ENCODE measurements around the gene SORBS2. TPM values are rescaled to one million over a fixed set of nuclear protein-coding genes. Genes with fewer than 3 reads are reported as not detected.
A peak's percentile ranks its signal among the peaks of the same experiment; 100 is the strongest.

SORBS2 gene
- total and polyA plus RNA-seq, 7 experiments from 2014 or later: 0.21 to 1.4 TPM; not detected in 5

DNA sequence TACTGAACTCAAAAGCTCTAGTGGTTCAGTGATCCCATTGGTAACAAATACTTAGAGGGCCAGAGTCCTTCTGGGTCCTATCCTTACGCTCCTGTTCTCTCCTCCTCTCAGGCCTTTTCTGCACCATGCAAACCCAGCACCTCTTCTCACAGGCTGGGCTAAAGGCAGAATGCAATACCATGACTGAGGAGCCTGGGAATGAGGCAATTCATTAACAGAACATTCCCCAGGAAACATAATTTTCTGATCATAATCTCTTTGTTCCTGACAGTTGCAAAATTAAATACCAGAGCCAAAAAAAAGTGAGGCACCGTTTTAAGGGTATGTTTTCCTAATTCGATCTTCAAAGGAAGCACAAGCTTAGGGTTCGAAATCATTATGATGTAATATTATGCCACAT lies 9.0 kb downstream of the SORBS2 start:
- H3K27ac ChIP-seq (ENCODE audit: low read depth, low read length): no peak overlapping the region
- ATAC-seq (no peak), DNase-seq (no peak)
- Mint-ChIP-seq H3K27ac (no peak overlapping the region), H3K36me3 (peaks cover 0 to 6% (median 0%) of the 10 kb centered on the region in 5 donors), H3K27me3 (peaks cover 0 to 3% (median 0%) of the 10 kb centered on the region in 5 donors), H3K9me3 (peaks cover 0 to 17% (median 0%) of the 10 kb centered on the region in 11 donors), H3K4me1 (no peaks in the 10 kb centered on the region), H3K4me3 (no peak overlapping the region)
- no peaks in the 10 kb centered on the region for H3K9me3 ChIP-seq (ENCODE audit: control insufficient read depth in 2 of 3, low read length in 3 of 3)
- intact Hi-C loops (cut with micrococcal nuclease): no loop called here
- H3K4me1 ChIP-seq (ENCODE audit: control insufficient read depth in 2 of 2, insufficient read depth in 2 of 2, low read length in 2 of 2): no peaks in the 10 kb centered on the region
- POLR2A ChIA-PET: no interaction called here
- H3K27me3 ChIP-seq (ENCODE audit: control insufficient read depth in 2 of 2, insufficient read depth in 2 of 2, low read length in 2 of 2): no peaks in the 10 kb centered on the region
- H3K36me3 ChIP-seq (ENCODE audit: control insufficient read depth in 2 of 3, insufficient read depth in 3 of 3, low read length in 3 of 3): no peaks in the 10 kb centered on the region
- CTCF ChIA-PET: no interaction called here
- H3K4me3 ChIP-seq (ENCODE audit: low read length): no peak overlapping the region

DNA sequence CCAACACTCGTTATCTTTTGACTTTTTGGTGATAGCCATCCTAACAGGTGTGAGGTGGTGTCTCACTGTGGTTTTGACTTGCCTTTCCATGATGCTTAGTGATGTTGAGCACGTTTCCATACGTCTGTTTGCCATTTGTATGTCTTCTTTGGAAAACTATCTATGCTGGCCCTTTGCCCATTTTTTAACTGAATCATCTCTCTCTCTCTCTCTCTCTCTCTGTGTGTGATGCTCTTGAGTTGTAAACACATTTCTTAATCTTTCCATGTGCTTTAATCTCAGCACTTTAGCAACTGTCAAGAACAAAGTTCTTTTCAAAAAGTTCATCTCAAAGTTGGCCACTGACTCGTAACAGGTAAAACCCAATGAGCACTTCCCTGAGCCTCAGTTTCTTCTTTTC lies 10.5 kb downstream of the SORBS2 start:
- Histone ChIP-seq H3K27ac (ENCODE audit: low read depth, low read length) (no peak overlapping the region), H3K4me1 (ENCODE audit: control insufficient read depth in 2 of 2, insufficient read depth in 2 of 2, low read length in 2 of 2) (no peaks in the 10 kb centered on the region), H3K4me3 (ENCODE audit: low read length) (no peak overlapping the region), H3K9me3 (ENCODE audit: control insufficient read depth in 2 of 3, low read length in 3 of 3) (no peaks in the 10 kb centered on the region), H3K36me3 (ENCODE audit: control insufficient read depth in 2 of 3, insufficient read depth in 3 of 3, low read length in 3 of 3) (no peaks in the 10 kb centered on the region), H3K27me3 (ENCODE audit: control insufficient read depth in 2 of 2, insufficient read depth in 2 of 2, low read length in 2 of 2) (no peaks in the 10 kb centered on the region)
- no peak overlapping the region for H3K4me3 Mint-ChIP-seq
- POLR2A ChIA-PET: no interaction called here
- DNase-seq (no peak), ATAC-seq (no peak)
- peaks cover 0 to 6% (median 0%) of the 10 kb centered on the region in 5 donors for H3K36me3 Mint-ChIP-seq
- H3K4me1 Mint-ChIP-seq: peaks cover 0 to 2% (median 0%) of the 10 kb centered on the region in 7 donors
- intact Hi-C loops (cut with micrococcal nuclease): no loop called here
- H3K9me3 Mint-ChIP-seq: peaks cover 0 to 17% (median 0%) of the 10 kb centered on the region in 11 donors
- CTCF ChIA-PET: no interaction called here
- H3K27ac Mint-ChIP-seq: no peak overlapping the region
- peaks cover 0 to 8% (median 6%) of the 10 kb centered on the region in 5 donors for H3K27me3 Mint-ChIP-seq

- Histone ChIP-seq H3K27ac (ENCODE audit: low read depth, low read length) (no peak overlapping the region), H3K27me3 (ENCODE audit: control insufficient read depth in 2 of 2, insufficient read depth in 2 of 2, low read length in 2 of 2) (no peaks in the 10 kb centered on the region), H3K4me3 (ENCODE audit: low read length) (no peak overlapping the region), H3K36me3 (ENCODE audit: control insufficient read depth in 2 of 3, insufficient read depth in 3 of 3, low read length in 3 of 3) (no peaks in the 10 kb centered on the region), H3K4me1 (ENCODE audit: control insufficient read depth in 2 of 2, insufficient read depth in 2 of 2, low read length in 2 of 2) (no peaks in the 10 kb centered on the region), H3K9me3 (ENCODE audit: control insufficient read depth in 2 of 3, low read length in 3 of 3) (no peaks in the 10 kb centered on the region)
- Mint-ChIP-seq H3K4me3 (no peak overlapping the region), H3K36me3 (peaks cover 0 to 6% (median 0%) of the 10 kb centered on the region in 5 donors), H3K27ac (no peak overlapping the region), H3K9me3 (peaks cover 0 to 17% (median 0%) of the 10 kb centered on the region in 11 donors), H3K27me3 (peaks cover 0 to 15% (median 10%) of the 10 kb centered on the region in 5 donors), H3K4me1 (peaks cover 0 to 2% (median 0%) of the 10 kb centered on the region in 7 donors)
- ATAC-seq (no peak), DNase-seq (no peak)
- POLR2A ChIA-PET: no interaction called here
- intact Hi-C loops (cut with micrococcal nuclease): no loop called here
- CTCF ChIA-PET: no interaction called here
Measured at GRCh38 chr4:185800266-185800945, 11.6 kb downstream of the SORBS2 start.

- H3K27ac ChIP-seq (ENCODE audit: low read depth, low read length): no peak overlapping the region
- no peaks in the 10 kb centered on the region for H3K4me1 ChIP-seq (ENCODE audit: control insufficient read depth in 2 of 2, insufficient read depth in 2 of 2, low read length in 2 of 2)
- peaks cover 0 to 2% (median 0%) of the 10 kb centered on the region in 7 donors for H3K4me1 Mint-ChIP-seq
- no peak for ATAC-seq
- ChIA-PET POLR2A (no interaction called here), CTCF (no interaction called here)
- H3K27me3 ChIP-seq (ENCODE audit: control insufficient read depth in 2 of 2, insufficient read depth in 2 of 2, low read length in 2 of 2): no peaks in the 10 kb centered on the region
- peaks cover 0 to 6% (median 0%) of the 10 kb centered on the region in 5 donors for H3K36me3 Mint-ChIP-seq
- H3K27me3 Mint-ChIP-seq: peaks cover 0 to 19% (median 12%) of the 10 kb centered on the region in 5 donors
- H3K4me3 Mint-ChIP-seq: no peak overlapping the region
- no peak for DNase-seq
- no peaks in the 10 kb centered on the region for H3K9me3 ChIP-seq (ENCODE audit: control insufficient read depth in 2 of 3, low read length in 3 of 3)
- H3K4me3 ChIP-seq (ENCODE audit: low read length): no peak overlapping the region
- H3K27ac Mint-ChIP-seq: no peak overlapping the region
- intact Hi-C loops (cut with micrococcal nuclease): no loop called here
- peaks cover 0 to 17% (median 0%) of the 10 kb centered on the region in 11 donors for H3K9me3 Mint-ChIP-seq
- H3K36me3 ChIP-seq (ENCODE audit: control insufficient read depth in 2 of 3, insufficient read depth in 3 of 3, low read length in 3 of 3): no peaks in the 10 kb centered on the region
Measured at GRCh38 chr4:185799442-185799841, 12.6 kb downstream of the SORBS2 start.

DNA sequence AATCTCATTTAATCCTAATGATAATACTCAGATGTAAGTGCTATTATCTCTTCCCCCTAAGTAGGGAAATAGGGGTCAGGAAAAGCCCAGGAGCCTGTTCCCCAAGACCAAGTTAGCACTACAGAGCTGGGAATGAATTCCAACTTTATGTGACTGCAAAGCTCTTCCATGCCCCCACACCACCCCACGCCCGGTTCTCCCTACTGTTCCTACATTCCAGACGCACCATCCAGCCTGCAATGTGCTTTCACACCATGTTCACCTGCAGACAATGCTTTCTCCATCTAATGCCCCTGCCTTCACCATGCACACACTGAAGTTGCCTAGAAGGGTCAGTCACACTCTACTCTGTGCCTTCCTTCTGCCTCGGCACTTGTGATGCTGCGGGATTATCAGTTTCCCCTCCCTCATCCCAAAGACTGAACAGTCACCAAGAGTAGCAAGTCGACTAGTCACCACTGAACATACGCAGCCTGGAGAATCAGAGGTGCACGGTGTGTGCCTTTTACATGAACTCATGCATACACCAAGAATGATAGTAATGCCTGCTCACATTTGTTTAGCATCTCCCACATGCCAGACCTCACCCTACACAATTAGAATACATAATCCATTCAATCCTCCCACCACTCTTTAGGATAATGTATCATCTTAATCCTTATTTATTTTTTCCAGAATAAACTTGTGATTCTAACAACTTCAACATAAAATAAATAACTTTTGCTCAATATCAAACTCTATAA lies 14.2 kb downstream of the SORBS2 start:
- ChIA-PET POLR2A (no interaction called here), CTCF (no interaction called here)
- no peak for DNase-seq
- intact Hi-C loops (cut with micrococcal nuclease): no loop called here
- H3K27ac ChIP-seq (ENCODE audit: low read depth, low read length): no peak overlapping the region
- H3K4me3 Mint-ChIP-seq: peak overlapping the region in 1 of 10 donors; percentile 12
- H3K9me3 Mint-ChIP-seq: peaks cover 0 to 17% (median 0%) of the 10 kb centered on the region in 11 donors
- H3K9me3 ChIP-seq (ENCODE audit: control insufficient read depth in 2 of 3, low read length in 3 of 3): no peaks in the 10 kb centered on the region
- peaks cover 0 to 6% (median 0%) of the 10 kb centered on the region in 5 donors for H3K36me3 Mint-ChIP-seq
- peaks cover 0 to 5% (median 0%) of the 10 kb centered on the region in 7 donors for H3K4me1 Mint-ChIP-seq
- no peaks in the 10 kb centered on the region for H3K27me3 ChIP-seq (ENCODE audit: control insufficient read depth in 2 of 2, insufficient read depth in 2 of 2, low read length in 2 of 2)
- no peak for ATAC-seq
- H3K36me3 ChIP-seq (ENCODE audit: control insufficient read depth in 2 of 3, insufficient read depth in 3 of 3, low read length in 3 of 3): no peaks in the 10 kb centered on the region
- no peak overlapping the region for H3K27ac Mint-ChIP-seq
- H3K4me3 ChIP-seq (ENCODE audit: low read length): no peak overlapping the region
- H3K4me1 ChIP-seq (ENCODE audit: control insufficient read depth in 2 of 2, insufficient read depth in 2 of 2, low read length in 2 of 2): no peaks in the 10 kb centered on the region
- peaks cover 0 to 24% (median 15%) of the 10 kb centered on the region in 5 donors for H3K27me3 Mint-ChIP-seq

DNA sequence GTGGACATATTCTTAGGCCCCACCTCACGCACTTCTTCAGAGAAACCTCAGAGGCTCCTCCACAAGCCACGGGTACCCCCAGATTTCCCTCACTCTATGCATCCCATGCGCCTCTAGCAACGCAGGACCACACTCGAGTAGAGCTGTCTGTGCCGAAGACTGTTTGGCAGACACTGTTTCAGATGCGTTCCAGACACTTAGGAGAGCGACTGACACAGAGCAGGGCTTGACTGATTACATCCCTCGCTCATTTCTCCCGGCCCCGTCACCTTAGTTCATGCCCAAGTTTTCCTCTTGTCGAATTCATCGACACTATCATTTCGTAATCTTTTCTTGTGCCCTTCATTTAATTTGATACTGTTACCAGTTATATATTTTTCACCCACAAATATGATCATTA lies 15.0 kb downstream of the SORBS2 start:
- Histone ChIP-seq H3K36me3 (ENCODE audit: control insufficient read depth in 2 of 3, insufficient read depth in 3 of 3, low read length in 3 of 3) (no peaks in the 10 kb centered on the region), H3K27me3 (ENCODE audit: control insufficient read depth in 2 of 2, insufficient read depth in 2 of 2, low read length in 2 of 2) (no peaks in the 10 kb centered on the region), H3K4me3 (ENCODE audit: low read length) (no peak overlapping the region), H3K27ac (ENCODE audit: low read depth, low read length) (no peak overlapping the region), H3K4me1 (ENCODE audit: control insufficient read depth in 2 of 2, insufficient read depth in 2 of 2, low read length in 2 of 2) (no peaks in the 10 kb centered on the region), H3K9me3 (ENCODE audit: control insufficient read depth in 2 of 3, low read length in 3 of 3) (no peaks in the 10 kb centered on the region)
- Mint-ChIP-seq H3K27ac (no peak overlapping the region), H3K9me3 (peaks cover 0 to 11% (median 0%) of the 10 kb centered on the region in 11 donors), H3K36me3 (peaks cover 0 to 6% (median 0%) of the 10 kb centered on the region in 5 donors), H3K4me3 (no peak overlapping the region), H3K4me1 (peaks cover 0 to 5% (median 0%) of the 10 kb centered on the region in 7 donors), H3K27me3 (peaks cover 0 to 28% (median 15%) of the 10 kb centered on the region in 5 donors)
- ChIA-PET POLR2A (no interaction called here), CTCF (no interaction called here)
- intact Hi-C loops (cut with micrococcal nuclease): no loop called here
- ATAC-seq: no peak
- DNase-seq: no peak
